Mucosa of rectum (tissue), 2 donors: Measurements from ENCODE around the gene TMEM62.

Experiments used
- H3K27ac ChIP-seq, 2 donors: one replicate each; pipeline ENCODE4 v1.7.0; 2013; ENCODE audit warnings: inconsistent platforms in 2 of 2, low read depth in 2 of 2, low read length in 2 of 2
- H3K27me3 ChIP-seq, 2 donors: one replicate each; pipeline ENCODE4 v1.7.0; 2013; ENCODE audit warnings: low read length in 2 of 2; ENCODE audit not compliant: control insufficient read depth in 2 of 2, insufficient read depth in 2 of 2
- H3K36me3 ChIP-seq, 2 donors: one replicate each; pipeline ENCODE4 v1.7.0; 2013; ENCODE audit warnings: low read length in 2 of 2; ENCODE audit not compliant: control insufficient read depth in 2 of 2, insufficient read depth in 2 of 2
- H3K4me1 ChIP-seq, 2 donors: one replicate each; pipeline ENCODE4 v1.7.0; 2013; ENCODE audit warnings: low read length in 2 of 2, mild to moderate bottlenecking in 1 of 2; ENCODE audit not compliant: control insufficient read depth in 2 of 2, insufficient read depth in 2 of 2
- H3K4me3 ChIP-seq, 2 donors: one replicate each; pipeline ENCODE4 v1.7.0; 2013; ENCODE audit warnings: low read length in 2 of 2
- H3K9ac ChIP-seq, 2 donors: one replicate each; pipeline ENCODE4 v1.7.0; 2013; ENCODE audit warnings: low read length in 2 of 2, low read depth in 1 of 2, mild to moderate bottlenecking in 1 of 2
- H3K9me3 ChIP-seq, 2 donors: one replicate each; pipeline ENCODE4 v1.7.0; 2013; ENCODE audit warnings: low read length in 2 of 2; ENCODE audit not compliant: control insufficient read depth in 2 of 2
- donor health status: healthy.
- donor health status: Normal muscosa, but diverticular disease.

TMEM62 gene

DNA sequence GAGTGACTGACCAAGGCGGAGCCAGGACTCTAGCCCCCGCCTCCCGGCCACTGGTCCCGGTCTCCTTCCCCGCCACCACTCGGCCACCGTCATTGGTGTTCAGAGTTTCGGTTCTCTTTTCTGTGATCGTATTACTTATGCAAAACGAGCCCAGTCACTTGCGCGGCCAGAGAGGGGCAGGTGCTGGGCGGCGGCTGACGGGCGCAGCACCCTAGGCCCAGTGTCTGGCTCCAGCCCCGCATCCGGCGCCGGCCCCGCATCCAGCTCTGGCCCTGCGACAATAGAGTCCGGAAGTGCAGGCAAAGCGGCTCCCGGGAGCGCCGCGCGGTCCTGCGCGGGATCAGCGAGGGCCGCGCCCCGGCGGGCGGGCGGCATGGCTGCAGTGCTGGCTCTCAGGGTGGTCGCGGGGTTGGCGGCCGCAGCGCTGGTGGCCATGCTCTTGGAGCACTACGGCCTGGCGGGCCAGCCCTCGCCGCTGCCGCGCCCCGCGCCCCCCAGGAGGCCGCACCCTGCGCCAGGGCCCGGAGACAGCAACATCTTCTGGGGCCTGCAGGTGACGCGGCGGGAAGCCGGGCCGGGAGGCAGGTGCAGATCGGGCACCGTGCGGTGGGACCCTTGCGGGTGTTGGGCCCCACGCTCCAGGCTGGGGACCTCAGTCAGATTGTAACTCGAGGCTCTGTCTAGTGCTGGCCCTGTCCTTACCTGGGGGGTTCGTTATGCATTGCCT is at the start of gene TMEM62:
TMEM62 (plus strand) TSS at position 157 of the 727 bp plus-strand sequence; CDS start at position 374, 217 bp downstream.
- peaks cover 15 to 22% of the 10 kb centered on the region in 2 donors for H3K36me3 ChIP-seq
- peak within 1 kb of the TSS; percentile 82 to 86 for H3K4me3 ChIP-seq
- peak within 1 kb of the TSS; percentile 86 to 88 for H3K27ac ChIP-seq
- no peaks in the 10 kb centered on the region for H3K9me3 ChIP-seq
- H3K9ac ChIP-seq, result peak within 1 kb of the TSS; percentile 76 to 77
- no peaks in the 10 kb centered on the region for H3K27me3 ChIP-seq
- peaks cover 5 to 6% of the 10 kb centered on the region in 2 donors for H3K4me1 ChIP-seq

DNA sequence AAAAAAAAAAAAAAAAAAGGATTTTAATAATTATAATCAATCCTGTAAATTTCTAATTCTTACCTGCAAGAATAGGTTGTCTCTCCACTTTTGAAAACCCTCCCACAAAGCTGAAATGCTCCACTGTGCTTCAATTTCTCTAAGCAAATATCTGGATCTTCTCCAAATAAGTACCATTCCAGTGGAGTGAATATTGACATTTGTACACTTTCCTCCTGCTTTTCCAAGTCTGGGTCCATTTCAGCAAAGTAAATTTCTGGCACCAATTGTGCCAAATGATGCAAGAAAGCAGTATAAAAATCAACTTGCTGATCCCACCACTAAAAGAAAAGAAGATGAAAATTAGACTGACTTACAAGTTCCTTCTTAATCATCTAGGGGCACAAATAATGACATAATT is 47.5 kb upstream of the TMEM62 start:
- H3K36me3 ChIP-seq, result peaks cover 10 to 20% of the 10 kb centered on the region in 2 donors
- no peaks in the 10 kb centered on the region for H3K27me3 ChIP-seq
- no peak overlapping the region for H3K27ac ChIP-seq
- H3K9ac ChIP-seq, result no peak overlapping the region
- H3K4me1 ChIP-seq, result no peaks in the 10 kb centered on the region
- H3K4me3 ChIP-seq, result no peak overlapping the region
- no peaks in the 10 kb centered on the region for H3K9me3 ChIP-seq

DNA sequence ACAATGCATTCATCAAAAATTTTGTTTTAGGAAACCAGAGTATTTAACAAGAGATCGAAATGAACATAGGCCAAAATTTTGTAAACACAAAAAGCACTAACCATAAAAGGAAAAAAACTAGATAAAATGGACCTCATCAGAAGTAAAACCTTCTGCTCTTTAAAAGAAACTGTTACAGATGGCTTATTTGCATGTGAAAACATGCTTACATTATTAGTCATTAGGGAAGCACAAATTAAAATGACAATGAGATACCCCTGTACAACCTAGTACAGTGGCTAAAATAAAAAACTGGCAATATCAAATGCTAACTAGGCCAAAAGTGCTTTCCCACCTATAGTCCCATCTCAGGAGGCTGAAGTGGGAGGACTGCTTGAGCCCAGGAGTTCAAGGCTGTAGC is 46.8 kb upstream of the TMEM62 start:
- H3K9me3 ChIP-seq, result no peaks in the 10 kb centered on the region
- no peak overlapping the region for H3K9ac ChIP-seq
- H3K27ac ChIP-seq, result no peak overlapping the region
- H3K27me3 ChIP-seq, result no peaks in the 10 kb centered on the region
- no peaks in the 10 kb centered on the region for H3K4me1 ChIP-seq
- H3K36me3 ChIP-seq, result peaks cover 10 to 15% of the 10 kb centered on the region in 2 donors
- no peak overlapping the region for H3K4me3 ChIP-seq

DNA sequence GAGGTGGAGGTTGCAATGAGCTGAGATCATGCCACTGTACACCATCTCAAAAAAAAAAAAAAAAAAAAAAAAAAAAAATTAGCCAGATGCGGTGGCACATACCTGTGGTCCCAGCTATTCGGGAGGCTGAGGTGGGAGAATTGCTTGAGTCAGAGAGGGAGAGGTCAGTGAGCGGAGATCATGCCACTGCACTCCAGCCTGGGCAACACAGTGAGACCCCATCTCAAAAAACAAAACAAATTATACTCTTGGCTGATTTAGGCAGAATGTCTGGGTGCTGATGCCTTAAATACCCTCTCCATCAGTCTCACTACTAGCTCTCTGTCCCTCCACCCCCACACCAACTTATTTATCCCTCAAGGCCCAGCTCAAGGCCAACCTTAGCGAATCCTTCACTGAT is 41.5 kb upstream of the TMEM62 start:
- no peak overlapping the region for H3K4me3 ChIP-seq
- H3K9ac ChIP-seq, result no peak overlapping the region
- H3K9me3 ChIP-seq, result no peaks in the 10 kb centered on the region
- H3K27me3 ChIP-seq, result no peaks in the 10 kb centered on the region
- no peaks in the 10 kb centered on the region for H3K4me1 ChIP-seq
- H3K27ac ChIP-seq, result no peak overlapping the region
- peaks cover 0 to 3% of the 10 kb centered on the region in 2 donors for H3K36me3 ChIP-seq

DNA sequence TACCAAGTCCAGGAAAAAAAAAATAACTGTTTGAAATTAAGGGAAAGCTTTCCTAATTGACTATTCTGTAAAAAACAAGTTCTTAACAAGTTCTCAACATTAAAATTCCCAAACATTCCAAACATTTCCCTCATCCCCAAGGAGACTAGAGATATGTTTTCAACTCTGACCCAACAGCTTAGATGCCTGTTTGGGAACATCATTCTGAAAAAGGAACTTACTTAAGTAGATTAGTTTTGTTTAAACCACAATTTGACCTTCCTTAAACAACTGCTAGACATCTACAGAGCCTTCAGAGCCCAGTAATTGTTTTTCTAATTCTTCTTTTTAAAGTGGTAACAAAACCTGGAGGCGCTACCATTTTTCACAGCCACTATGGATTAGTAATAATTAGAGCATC is 40.4 kb upstream of the TMEM62 start:
- H3K36me3 ChIP-seq, result peaks cover 0 to 3% of the 10 kb centered on the region in 2 donors
- no peak overlapping the region for H3K9ac ChIP-seq
- H3K27ac ChIP-seq, result no peak overlapping the region
- H3K9me3 ChIP-seq, result no peaks in the 10 kb centered on the region
- no peaks in the 10 kb centered on the region for H3K27me3 ChIP-seq
- H3K4me1 ChIP-seq, result no peaks in the 10 kb centered on the region
- no peak overlapping the region for H3K4me3 ChIP-seq

DNA sequence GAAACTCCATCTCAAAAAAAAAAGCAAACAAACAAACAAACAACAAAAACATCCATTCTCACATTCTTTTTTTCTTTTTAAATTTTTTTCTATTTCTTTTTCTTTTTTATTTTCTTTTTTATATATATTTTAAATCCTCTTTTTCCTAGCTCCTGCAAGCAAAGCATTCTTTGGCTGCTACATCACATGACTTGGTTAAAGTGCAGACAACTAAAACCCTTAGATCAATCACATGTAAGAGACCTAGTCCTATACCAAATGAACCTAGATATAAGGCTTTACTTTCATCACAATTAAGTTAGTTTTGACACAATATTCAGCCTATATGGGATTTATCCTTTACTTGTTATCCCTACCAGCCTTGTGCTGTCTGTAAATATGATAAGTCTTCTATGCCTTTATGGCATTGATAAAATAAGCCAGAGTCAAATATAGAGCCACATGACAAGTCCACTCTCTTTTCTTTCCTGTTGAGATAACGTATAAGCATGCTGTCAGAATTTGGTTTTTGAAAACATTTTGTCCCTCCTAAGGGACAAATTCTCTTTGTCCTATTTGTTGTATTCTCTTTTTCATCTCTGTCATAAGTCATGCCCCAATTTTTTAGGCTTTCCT is 38.9 kb upstream of the TMEM62 start:
- H3K9ac ChIP-seq, result no peak overlapping the region

DNA sequence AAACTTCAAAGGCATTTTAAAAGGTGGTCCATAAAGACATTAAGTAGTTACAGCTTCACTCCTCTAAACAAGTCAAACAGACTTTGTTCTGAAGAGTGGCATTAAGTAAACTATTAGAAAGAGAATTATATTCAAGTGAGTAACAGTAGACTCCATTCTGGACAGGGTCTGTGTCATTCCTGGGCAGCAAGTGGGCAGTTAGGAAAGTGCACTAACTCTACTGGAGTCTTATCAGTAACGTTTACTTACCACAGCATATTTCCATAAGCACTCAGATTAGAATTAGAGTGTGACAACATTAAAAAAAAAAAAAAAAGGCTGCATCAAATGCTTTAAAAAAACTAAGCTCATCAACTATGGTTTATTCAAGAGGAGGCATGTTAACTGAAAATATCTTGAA is 38.1 kb upstream of the TMEM62 start:
- Histone ChIP-seq H3K9ac (no peak overlapping the region), H3K27me3 (no peaks in the 10 kb centered on the region), H3K27ac (no peak overlapping the region), H3K36me3 (peaks cover 3% of the 10 kb centered on the region in 2 donors), H3K9me3 (no peaks in the 10 kb centered on the region), H3K4me3 (no peak overlapping the region), H3K4me1 (no peaks in the 10 kb centered on the region)

More for the DNA sequence above, 38.9 kb upstream of the TMEM62 start:
- no peak overlapping the region for H3K4me3 ChIP-seq
- H3K27ac ChIP-seq, result no peak overlapping the region
- H3K27me3 ChIP-seq, result no peaks in the 10 kb centered on the region
- H3K4me1 ChIP-seq, result no peaks in the 10 kb centered on the region
- H3K36me3 ChIP-seq, result peaks cover 0 to 2% of the 10 kb centered on the region in 2 donors
- H3K9me3 ChIP-seq, result no peaks in the 10 kb centered on the region

DNA sequence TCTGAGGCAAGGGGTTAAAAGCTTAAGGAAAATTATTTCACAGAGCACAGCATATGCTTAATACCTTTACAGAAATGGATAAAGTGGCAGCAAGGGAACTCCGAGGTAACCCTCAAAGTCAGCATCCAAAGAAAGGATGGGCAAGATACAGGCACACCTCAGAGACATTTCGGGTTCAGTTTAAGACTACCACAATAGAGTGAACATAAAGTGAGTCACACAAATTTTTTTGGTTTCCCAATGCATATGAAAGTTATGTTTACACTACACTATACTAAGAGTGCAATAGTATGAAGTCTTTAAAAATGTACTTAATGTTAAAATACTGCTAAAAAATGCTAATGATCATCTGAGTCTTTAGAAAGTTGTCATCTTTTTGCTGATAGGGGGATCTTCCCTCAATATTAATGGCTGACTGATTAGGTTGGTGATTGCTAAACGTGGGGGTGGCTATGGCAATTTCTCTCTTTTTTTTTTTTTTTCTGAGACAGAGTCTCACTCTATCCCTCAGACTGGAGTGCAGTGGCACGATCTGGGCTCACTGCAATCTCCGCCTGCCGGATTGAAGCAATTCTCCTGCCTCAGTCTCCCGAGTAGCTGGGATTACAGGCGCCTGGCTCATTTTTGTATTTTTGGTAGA is 37.6 kb upstream of the TMEM62 start:
- H3K27me3 ChIP-seq, result no peaks in the 10 kb centered on the region
- no peak overlapping the region for H3K27ac ChIP-seq
- no peaks in the 10 kb centered on the region for H3K9me3 ChIP-seq
- H3K4me1 ChIP-seq, result no peaks in the 10 kb centered on the region
- no peak overlapping the region for H3K4me3 ChIP-seq
- peaks cover 5% of the 10 kb centered on the region in 2 donors for H3K36me3 ChIP-seq
- no peak overlapping the region for H3K9ac ChIP-seq

DNA sequence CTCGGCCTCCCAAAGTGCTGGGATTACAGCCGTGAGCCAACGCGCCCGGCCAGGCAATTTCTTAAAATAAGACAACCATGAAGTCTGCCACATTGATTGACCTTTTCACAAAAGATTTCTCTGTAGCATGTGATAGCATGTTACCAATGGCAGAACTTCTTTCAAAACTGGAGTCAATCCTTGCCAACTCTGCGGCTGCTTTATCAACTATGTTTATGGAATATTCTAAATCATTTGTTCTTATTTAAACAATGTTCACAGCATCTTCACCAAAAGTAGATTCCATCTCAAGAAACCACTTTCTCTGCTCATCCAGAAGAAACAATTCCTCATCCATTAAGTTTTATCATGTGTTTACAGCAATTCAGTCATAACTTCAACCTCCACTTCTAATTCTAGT is 37.0 kb upstream of the TMEM62 start:
- no peak overlapping the region for H3K4me3 ChIP-seq
- peaks cover 7 to 9% of the 10 kb centered on the region in 2 donors for H3K36me3 ChIP-seq
- no peak overlapping the region for H3K27ac ChIP-seq
- no peaks in the 10 kb centered on the region for H3K4me1 ChIP-seq
- no peak overlapping the region for H3K9ac ChIP-seq
- H3K27me3 ChIP-seq, result no peaks in the 10 kb centered on the region
- H3K9me3 ChIP-seq, result no peaks in the 10 kb centered on the region
